ENCODE data around the gene RAB9A. TPM values are rescaled to one million over a fixed set of nuclear protein-coding genes. Genes with fewer than 3 reads are reported as not detected.

Gene RAB9A
- total and polyA plus RNA-seq, 4 donors, result 9.0 to 22.9 (median 12.0) TPM

DNA sequence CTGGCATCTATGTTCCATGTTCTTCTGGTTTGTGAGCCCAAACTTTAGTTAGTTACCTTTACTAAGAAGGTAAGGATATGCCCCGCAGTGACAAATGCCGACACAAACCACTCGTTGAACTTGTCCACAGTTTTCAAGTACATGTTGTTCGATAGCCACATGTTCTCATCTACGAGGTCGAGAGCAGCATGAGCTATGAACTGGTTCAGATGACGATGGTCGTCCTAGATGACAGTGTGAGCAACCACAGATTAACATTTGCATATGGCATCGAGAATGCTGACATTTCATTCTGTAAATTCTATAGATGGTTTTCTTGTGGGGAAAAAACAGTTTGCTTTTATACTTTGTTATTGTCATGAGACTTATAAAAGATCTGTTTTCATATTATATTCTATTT, 27.5 kb downstream of the RAB9A start:
- Histone ChIP-seq H3K4me1 (ENCODE audit: control insufficient read depth in 4 of 4, insufficient read depth in 4 of 4, low read length in 3 of 4) (no peaks in the 10 kb centered on the region), H3K9me3 (ENCODE audit: control insufficient read depth in 4 of 4, low read length in 3 of 4) (no peaks in the 10 kb centered on the region), H3K9ac (ENCODE audit: low read depth in 1 of 2, low read length in 2 of 2) (no peak overlapping the region), H3K27me3 (ENCODE audit: control insufficient read depth in 4 of 4, insufficient read depth in 4 of 4, low read length in 3 of 4) (no peaks in the 10 kb centered on the region), H3K27ac (ENCODE audit: low read depth in 1 of 2, low read length in 2 of 2) (no peak overlapping the region), H3K36me3 (ENCODE audit: control insufficient read depth in 4 of 4, insufficient read depth in 3 of 4, low read depth in 1 of 4, low read length in 3 of 4) (peaks cover 0 to 10% (median 7%) of the 10 kb centered on the region in 4 donors), H3K4me3 (ENCODE audit: low read depth in 1 of 3, low read length in 3 of 3) (no peak overlapping the region)
- WGBS, result 94% methylated on average over 9 of the region's 9 CpGs
- DNase-seq (ENCODE audit: low spot score), result no peak
- TF ChIP-seq EGR1 (IDR thresholded peaks at IDR 0.05; ENCODE audit: low read depth in 2 of 2) (no peak), NR2F2 (IDR thresholded peaks at IDR 0.05) (no peak), JUND (IDR thresholded peaks at IDR 0.05) (no peak), SP1 (IDR thresholded peaks at IDR 0.05) (no peak), FOXA1 (IDR thresholded peaks at IDR 0.05) (no peak), HNF4G (IDR thresholded peaks at IDR 0.05) (no peak)
- TF ChIP-seq, protein P1, sequence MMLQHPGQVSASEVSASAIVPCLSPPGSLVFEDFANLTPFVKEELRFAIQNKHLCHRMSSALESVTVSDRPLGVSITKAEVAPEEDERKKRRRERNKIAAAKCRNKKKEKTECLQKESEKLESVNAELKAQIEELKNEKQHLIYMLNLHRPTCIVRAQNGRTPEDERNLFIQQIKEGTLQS (IDR thresholded peaks at IDR 0.05), result no peak
- TF ChIP-seq, protein P2, sequence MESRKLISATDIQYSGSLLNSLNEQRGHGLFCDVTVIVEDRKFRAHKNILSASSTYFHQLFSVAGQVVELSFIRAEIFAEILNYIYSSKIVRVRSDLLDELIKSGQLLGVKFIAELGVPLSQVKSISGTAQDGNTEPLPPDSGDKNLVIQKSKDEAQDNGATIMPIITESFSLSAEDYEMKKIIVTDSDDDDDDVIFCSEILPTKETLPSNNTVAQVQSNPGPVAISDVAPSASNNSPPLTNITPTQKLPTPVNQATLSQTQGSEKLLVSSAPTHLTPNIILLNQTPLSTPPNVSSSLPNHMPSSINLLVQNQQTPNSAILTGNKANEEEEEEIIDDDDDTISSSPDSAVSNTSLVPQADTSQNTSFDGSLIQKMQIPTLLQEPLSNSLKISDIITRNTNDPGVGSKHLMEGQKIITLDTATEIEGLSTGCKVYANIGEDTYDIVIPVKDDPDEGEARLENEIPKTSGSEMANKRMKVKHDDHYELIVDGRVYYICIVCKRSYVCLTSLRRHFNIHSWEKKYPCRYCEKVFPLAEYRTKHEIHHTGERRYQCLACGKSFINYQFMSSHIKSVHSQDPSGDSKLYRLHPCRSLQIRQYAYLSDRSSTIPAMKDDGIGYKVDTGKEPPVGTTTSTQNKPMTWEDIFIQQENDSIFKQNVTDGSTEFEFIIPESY (IDR thresholded peaks at IDR 0.05), result no peak
- TF ChIP-seq, protein P3, sequence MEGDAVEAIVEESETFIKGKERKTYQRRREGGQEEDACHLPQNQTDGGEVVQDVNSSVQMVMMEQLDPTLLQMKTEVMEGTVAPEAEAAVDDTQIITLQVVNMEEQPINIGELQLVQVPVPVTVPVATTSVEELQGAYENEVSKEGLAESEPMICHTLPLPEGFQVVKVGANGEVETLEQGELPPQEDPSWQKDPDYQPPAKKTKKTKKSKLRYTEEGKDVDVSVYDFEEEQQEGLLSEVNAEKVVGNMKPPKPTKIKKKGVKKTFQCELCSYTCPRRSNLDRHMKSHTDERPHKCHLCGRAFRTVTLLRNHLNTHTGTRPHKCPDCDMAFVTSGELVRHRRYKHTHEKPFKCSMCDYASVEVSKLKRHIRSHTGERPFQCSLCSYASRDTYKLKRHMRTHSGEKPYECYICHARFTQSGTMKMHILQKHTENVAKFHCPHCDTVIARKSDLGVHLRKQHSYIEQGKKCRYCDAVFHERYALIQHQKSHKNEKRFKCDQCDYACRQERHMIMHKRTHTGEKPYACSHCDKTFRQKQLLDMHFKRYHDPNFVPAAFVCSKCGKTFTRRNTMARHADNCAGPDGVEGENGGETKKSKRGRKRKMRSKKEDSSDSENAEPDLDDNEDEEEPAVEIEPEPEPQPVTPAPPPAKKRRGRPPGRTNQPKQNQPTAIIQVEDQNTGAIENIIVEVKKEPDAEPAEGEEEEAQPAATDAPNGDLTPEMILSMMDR (IDR thresholded peaks at IDR 0.05; ENCODE audit: low read depth, low read length, missing input control), result no peak

GRCh38 chrX:13716905-13717304, 28.0 kb downstream of the RAB9A start:
- DNase-seq (ENCODE audit: low spot score), result no peak
- 87% methylated on average over 6 of the region's 6 CpGs for WGBS
- H3K9ac ChIP-seq (ENCODE audit: low read depth in 1 of 2, low read length in 2 of 2), result no peak overlapping the region

More at GRCh38 chrX:13716905-13717304, 28.0 kb downstream of the RAB9A start:
- Histone ChIP-seq H3K4me1 (ENCODE audit: control insufficient read depth in 4 of 4, insufficient read depth in 4 of 4, low read length in 3 of 4) (no peaks in the 10 kb centered on the region), H3K4me3 (ENCODE audit: low read depth in 1 of 3, low read length in 3 of 3) (no peak overlapping the region), H3K27me3 (ENCODE audit: control insufficient read depth in 4 of 4, insufficient read depth in 4 of 4, low read length in 3 of 4) (no peaks in the 10 kb centered on the region), H3K9me3 (ENCODE audit: control insufficient read depth in 4 of 4, low read length in 3 of 4) (no peaks in the 10 kb centered on the region), H3K27ac (ENCODE audit: low read depth in 1 of 2, low read length in 2 of 2) (no peak overlapping the region), H3K36me3 (ENCODE audit: control insufficient read depth in 4 of 4, insufficient read depth in 3 of 4, low read depth in 1 of 4, low read length in 3 of 4) (peaks cover 0 to 10% (median 7%) of the 10 kb centered on the region in 4 donors)
- TF ChIP-seq FOXA1 (IDR thresholded peaks at IDR 0.05), result no peak
- TF ChIP-seq, protein P3 (IDR thresholded peaks at IDR 0.05; ENCODE audit: low read depth, low read length, missing input control), result no peak
- TF ChIP-seq, protein P1 (IDR thresholded peaks at IDR 0.05), result no peak
- TF ChIP-seq RXRA (IDR thresholded peaks at IDR 0.05), result no peak
- no peak for TF ChIP-seq JUND (IDR thresholded peaks at IDR 0.05)
- TF ChIP-seq, protein P2 (IDR thresholded peaks at IDR 0.05), result no peak
- TF ChIP-seq FOXA2 (IDR thresholded peaks at IDR 0.05), result no peak
- TF ChIP-seq, protein P4, sequence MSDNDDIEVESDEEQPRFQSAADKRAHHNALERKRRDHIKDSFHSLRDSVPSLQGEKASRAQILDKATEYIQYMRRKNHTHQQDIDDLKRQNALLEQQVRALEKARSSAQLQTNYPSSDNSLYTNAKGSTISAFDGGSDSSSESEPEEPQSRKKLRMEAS (IDR thresholded peaks at IDR 0.05), result no peak
- TF ChIP-seq GABPA (IDR thresholded peaks at IDR 0.05 in 1 of 2, conservative IDR thresholded peaks at IDR 0.05 in 1 of 2), result no peak
- no peak for TF ChIP-seq EGR1 (IDR thresholded peaks at IDR 0.05; ENCODE audit: low read depth in 2 of 2)
- no peak for TF ChIP-seq NR2F2 (IDR thresholded peaks at IDR 0.05)
- no peak for TF ChIP-seq REST (IDR thresholded peaks at IDR 0.05)
- no peak for TF ChIP-seq TAF1 (conservative IDR thresholded peaks at IDR 0.05)
- no peak for TF ChIP-seq HNF4A (conservative IDR thresholded peaks at IDR 0.05)
- TF ChIP-seq YY1 (IDR thresholded peaks at IDR 0.05), result no peak
- TF ChIP-seq RAD21 (IDR thresholded peaks at IDR 0.05), result no peak
- no peak for TF ChIP-seq SP1 (IDR thresholded peaks at IDR 0.05)
- TF ChIP-seq HNF4G (IDR thresholded peaks at IDR 0.05), result no peak
